AG10803 (cell line): ENCODE results near the gene GSG1L2.

Source experiments
- DNase-seq: peaks from one replicate; pipeline ENCODE4 v3.0.0; 2010; ENCODE audit warnings: low read depth
- H3K4me3 ChIP-seq: 2 replicates; pipeline ENCODE4 v1.5.1; 2011; ENCODE audit warnings: mild to moderate bottlenecking, low read length, control low read depth
- TF ChIP-seq, protein P1 (sequence below): conservative IDR thresholded peaks from 2 replicates; pipeline ENCODE4 v1.5.1; 2011; ENCODE audit warnings: mild to moderate bottlenecking, low read length, control low read depth, inconsistent platforms

Gene GSG1L2

GRCh38 chr17:9839433-9839832 lies 17.6 kb upstream of the GSG1L2 start:
- peak; percentile 22 for DNase-seq
- TF ChIP-seq, protein P1, sequence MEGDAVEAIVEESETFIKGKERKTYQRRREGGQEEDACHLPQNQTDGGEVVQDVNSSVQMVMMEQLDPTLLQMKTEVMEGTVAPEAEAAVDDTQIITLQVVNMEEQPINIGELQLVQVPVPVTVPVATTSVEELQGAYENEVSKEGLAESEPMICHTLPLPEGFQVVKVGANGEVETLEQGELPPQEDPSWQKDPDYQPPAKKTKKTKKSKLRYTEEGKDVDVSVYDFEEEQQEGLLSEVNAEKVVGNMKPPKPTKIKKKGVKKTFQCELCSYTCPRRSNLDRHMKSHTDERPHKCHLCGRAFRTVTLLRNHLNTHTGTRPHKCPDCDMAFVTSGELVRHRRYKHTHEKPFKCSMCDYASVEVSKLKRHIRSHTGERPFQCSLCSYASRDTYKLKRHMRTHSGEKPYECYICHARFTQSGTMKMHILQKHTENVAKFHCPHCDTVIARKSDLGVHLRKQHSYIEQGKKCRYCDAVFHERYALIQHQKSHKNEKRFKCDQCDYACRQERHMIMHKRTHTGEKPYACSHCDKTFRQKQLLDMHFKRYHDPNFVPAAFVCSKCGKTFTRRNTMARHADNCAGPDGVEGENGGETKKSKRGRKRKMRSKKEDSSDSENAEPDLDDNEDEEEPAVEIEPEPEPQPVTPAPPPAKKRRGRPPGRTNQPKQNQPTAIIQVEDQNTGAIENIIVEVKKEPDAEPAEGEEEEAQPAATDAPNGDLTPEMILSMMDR: no peak; the same call in 1 of the 2 replicates
- H3K4me3 ChIP-seq: no peak overlapping the region

- no peak overlapping the region for H3K4me3 ChIP-seq
- TF ChIP-seq, protein P1: no peak
- DNase-seq: peak; percentile 84
Observed at GRCh38 chr17:9837551-9838471, 15.9 kb upstream of the GSG1L2 start.

DNA sequence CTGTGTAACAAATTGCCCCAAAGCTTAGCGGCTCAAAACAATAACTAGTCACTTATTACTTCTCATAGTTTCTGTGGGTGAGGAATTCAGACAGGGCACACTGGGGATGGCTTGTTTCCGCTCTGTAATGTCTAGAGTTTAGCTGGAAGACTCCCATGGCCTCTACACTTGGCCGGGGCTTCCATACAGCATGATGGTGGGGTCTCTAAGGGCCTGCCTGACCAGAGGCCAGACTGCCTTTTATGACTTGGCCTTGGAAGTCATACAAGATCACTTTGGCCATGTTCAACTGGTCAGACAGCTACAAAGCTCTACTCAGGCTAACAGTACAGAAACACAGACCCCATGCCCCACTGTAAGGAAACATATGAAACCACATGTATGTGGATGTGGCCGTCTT lies 12.0 kb upstream of the GSG1L2 start:
- no peak overlapping the region for H3K4me3 ChIP-seq
- TF ChIP-seq, protein P1: no peak
- DNase-seq: no peak

DNA sequence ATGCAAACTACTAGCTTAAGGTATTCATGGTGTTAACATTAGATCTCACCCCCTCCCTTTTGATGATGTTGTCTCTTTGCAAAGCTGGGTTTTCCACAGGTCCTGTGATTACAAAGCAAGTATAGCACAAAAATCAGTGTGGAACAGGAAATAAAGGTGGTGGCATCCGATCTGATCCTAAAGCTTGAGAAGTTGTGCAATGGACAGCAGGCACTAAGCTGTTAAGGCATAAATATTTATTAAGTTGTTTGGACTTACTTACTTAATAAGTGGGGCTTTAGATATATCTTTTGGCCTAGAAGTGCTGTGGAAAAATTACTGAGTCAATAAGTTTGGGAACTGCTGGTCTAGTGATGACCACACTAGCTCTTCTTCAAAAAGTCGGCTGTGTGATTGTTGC lies 8.8 kb upstream of the GSG1L2 start:
- TF ChIP-seq, protein P1: no peak
- no peak for DNase-seq
- H3K4me3 ChIP-seq: no peak overlapping the region

GRCh38 chr17:9829343-9829742 lies 7.5 kb upstream of the GSG1L2 start:
- no peak for DNase-seq
- no peak overlapping the region for H3K4me3 ChIP-seq
- TF ChIP-seq, protein P1: no peak

DNA sequence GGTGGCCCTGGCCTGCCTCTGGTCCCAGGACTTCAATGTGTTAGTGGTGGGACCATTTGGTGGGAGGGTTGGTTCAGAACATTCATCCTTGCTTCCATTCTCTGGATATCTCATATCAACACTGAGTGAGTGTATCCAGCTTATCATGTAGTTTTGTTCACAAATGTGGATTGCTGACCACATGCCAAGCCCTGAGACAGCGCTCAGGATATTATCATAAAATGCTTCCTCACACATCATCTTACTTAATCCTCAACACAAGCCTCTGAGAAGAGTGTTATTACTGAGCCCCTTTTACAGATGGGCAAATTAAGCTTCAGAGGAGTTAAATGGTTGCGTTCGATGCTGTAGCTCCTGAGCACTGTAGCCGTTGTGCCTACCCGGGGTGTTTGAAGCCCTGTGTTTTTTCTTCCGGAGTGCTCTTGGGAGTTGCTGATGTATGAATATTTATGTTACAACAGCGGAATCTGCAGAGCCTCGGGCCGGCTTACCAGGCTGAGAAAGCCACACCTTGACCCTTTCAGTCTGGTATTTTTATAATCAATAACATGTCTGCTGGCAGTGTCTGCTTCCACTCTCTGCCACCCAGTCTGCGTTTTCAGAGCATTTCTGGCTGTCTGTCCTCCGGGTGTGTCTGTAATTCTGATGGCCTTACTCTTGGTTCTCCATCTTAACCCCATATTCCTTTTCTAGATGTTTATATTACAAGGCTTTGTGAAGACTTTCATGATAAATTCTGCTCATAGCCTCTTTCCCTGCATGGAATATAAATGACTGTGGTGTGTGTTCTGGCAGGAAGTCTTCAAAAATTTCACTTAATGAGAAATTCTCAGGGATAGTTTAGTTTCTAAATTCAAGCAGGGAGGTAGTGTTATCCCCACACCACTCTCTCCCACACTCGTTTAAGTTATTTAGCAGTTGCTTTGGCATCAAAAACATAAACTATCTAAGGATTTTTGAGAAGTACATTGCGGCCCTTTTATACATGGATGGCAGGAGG lies 6.7 kb upstream of the GSG1L2 start:
- DNase-seq: peak; percentile 15
- TF ChIP-seq, protein P1: no peak

More for the DNA sequence above, 6.7 kb upstream of the GSG1L2 start:
- H3K4me3 ChIP-seq: no peak overlapping the region
